ENCODE results near the gene HORMAD1. TPM values are rescaled to one million over a fixed set of nuclear protein-coding genes. Genes with fewer than 3 reads are reported as not detected.

Gene HORMAD1
- total and polyA plus RNA-seq, 4 donors: 0.17 to 1.2 (median 0.51) TPM

GRCh38 chr1:150688763-150689162, 31.9 kb downstream of the HORMAD1 start:
- Histone ChIP-seq H3K4me1 (ENCODE audit: control insufficient read depth in 5 of 5, insufficient read depth in 5 of 5, low read length in 5 of 5) (no peaks in the 10 kb centered on the region), H3K27ac (ENCODE audit: low read depth in 1 of 2, low read length in 1 of 2) (no peak overlapping the region), H3K36me3 (ENCODE audit: control insufficient read depth in 4 of 4, insufficient read depth in 4 of 4, low read length in 4 of 4) (peaks cover 0 to 11% (median 5%) of the 10 kb centered on the region in 4 donors), H3K9me3 (ENCODE audit: control insufficient read depth in 4 of 4, insufficient read depth in 3 of 4, low read length in 3 of 4) (no peaks in the 10 kb centered on the region), H3K27me3 (ENCODE audit: control insufficient read depth in 3 of 3, insufficient read depth in 3 of 3, low read length in 2 of 3) (no peaks in the 10 kb centered on the region), H3K9ac (ENCODE audit: insufficient read depth in 1 of 2, low read length in 2 of 2) (no peak overlapping the region), H3K4me3 (no peak overlapping the region)
- ATAC-seq (ENCODE audit: insufficient read depth, low FRiP score) (no peak), DNase-seq (no peak)
- WGBS, 2 donors: 65 to 76% methylated on average over 1 of the region's 1 CpG
- TF ChIP-seq, protein P1, sequence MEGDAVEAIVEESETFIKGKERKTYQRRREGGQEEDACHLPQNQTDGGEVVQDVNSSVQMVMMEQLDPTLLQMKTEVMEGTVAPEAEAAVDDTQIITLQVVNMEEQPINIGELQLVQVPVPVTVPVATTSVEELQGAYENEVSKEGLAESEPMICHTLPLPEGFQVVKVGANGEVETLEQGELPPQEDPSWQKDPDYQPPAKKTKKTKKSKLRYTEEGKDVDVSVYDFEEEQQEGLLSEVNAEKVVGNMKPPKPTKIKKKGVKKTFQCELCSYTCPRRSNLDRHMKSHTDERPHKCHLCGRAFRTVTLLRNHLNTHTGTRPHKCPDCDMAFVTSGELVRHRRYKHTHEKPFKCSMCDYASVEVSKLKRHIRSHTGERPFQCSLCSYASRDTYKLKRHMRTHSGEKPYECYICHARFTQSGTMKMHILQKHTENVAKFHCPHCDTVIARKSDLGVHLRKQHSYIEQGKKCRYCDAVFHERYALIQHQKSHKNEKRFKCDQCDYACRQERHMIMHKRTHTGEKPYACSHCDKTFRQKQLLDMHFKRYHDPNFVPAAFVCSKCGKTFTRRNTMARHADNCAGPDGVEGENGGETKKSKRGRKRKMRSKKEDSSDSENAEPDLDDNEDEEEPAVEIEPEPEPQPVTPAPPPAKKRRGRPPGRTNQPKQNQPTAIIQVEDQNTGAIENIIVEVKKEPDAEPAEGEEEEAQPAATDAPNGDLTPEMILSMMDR (IDR thresholded peaks at IDR 0.05; ENCODE audit: control extremely low read depth, extremely low read depth): no peak

DNA sequence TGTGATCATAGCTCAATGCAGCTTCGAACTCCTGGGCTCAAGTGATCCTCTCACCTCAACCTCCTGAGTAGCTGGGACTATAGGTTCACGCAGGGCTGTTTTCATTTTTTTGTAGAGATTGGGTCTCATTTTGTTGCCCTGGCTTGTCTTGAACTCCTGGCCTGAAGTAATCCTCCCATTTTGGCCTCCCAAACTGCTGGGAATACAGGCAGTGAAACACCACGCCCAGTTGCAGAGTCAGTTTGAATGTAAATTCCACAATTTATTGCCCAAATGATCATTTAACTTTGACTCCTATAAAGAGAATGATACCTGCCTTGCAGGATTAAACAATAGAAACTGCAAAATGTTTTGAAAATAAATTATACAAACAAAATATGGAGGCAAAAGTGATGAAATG, 34.4 kb downstream of the HORMAD1 start:
- no peak overlapping the region for H3K27ac ChIP-seq (ENCODE audit: low read depth in 1 of 2, low read length in 1 of 2)

GRCh38 chr1:150683914-150684313, 36.8 kb downstream of the HORMAD1 start:
- ATAC-seq (ENCODE audit: insufficient read depth, low FRiP score) (no peak), DNase-seq (no peak)
- Histone ChIP-seq H3K36me3 (ENCODE audit: control insufficient read depth in 4 of 4, insufficient read depth in 4 of 4, low read length in 4 of 4) (peaks cover 0 to 7% (median 5%) of the 10 kb centered on the region in 4 donors), H3K9me3 (ENCODE audit: control insufficient read depth in 4 of 4, insufficient read depth in 3 of 4, low read length in 3 of 4) (no peaks in the 10 kb centered on the region), H3K27ac (ENCODE audit: low read depth in 1 of 2, low read length in 1 of 2) (no peak overlapping the region), H3K4me1 (ENCODE audit: control insufficient read depth in 5 of 5, insufficient read depth in 5 of 5, low read length in 5 of 5) (no peaks in the 10 kb centered on the region), H3K4me3 (no peak overlapping the region), H3K27me3 (ENCODE audit: control insufficient read depth in 3 of 3, insufficient read depth in 3 of 3, low read length in 2 of 3) (no peaks in the 10 kb centered on the region), H3K9ac (ENCODE audit: insufficient read depth in 1 of 2, low read length in 2 of 2) (no peak overlapping the region)
- 49 to 50% methylated on average over 1 of the region's 1 CpG for WGBS, 2 donors
- TF ChIP-seq, protein P1 (IDR thresholded peaks at IDR 0.05; ENCODE audit: control extremely low read depth, extremely low read depth): no peak

More for the DNA sequence above, 34.4 kb downstream of the HORMAD1 start:
- ATAC-seq (ENCODE audit: insufficient read depth, low FRiP score) (no peak), DNase-seq (no peak)
- peaks cover 0 to 7% (median 6%) of the 10 kb centered on the region in 4 donors for H3K36me3 ChIP-seq (ENCODE audit: control insufficient read depth in 4 of 4, insufficient read depth in 4 of 4, low read length in 4 of 4)
- no peaks in the 10 kb centered on the region for H3K27me3 ChIP-seq (ENCODE audit: control insufficient read depth in 3 of 3, insufficient read depth in 3 of 3, low read length in 2 of 3)
- WGBS, 2 donors: 97% methylated on average over 3 of the region's 3 CpGs
- TF ChIP-seq, protein P1 (IDR thresholded peaks at IDR 0.05; ENCODE audit: control extremely low read depth, extremely low read depth): no peak
- H3K9ac ChIP-seq (ENCODE audit: insufficient read depth in 1 of 2, low read length in 2 of 2): no peak overlapping the region
- H3K4me3 ChIP-seq: no peak overlapping the region
- H3K9me3 ChIP-seq (ENCODE audit: control insufficient read depth in 4 of 4, insufficient read depth in 3 of 4, low read length in 3 of 4): no peaks in the 10 kb centered on the region
- H3K4me1 ChIP-seq (ENCODE audit: control insufficient read depth in 5 of 5, insufficient read depth in 5 of 5, low read length in 5 of 5): no peaks in the 10 kb centered on the region

DNA sequence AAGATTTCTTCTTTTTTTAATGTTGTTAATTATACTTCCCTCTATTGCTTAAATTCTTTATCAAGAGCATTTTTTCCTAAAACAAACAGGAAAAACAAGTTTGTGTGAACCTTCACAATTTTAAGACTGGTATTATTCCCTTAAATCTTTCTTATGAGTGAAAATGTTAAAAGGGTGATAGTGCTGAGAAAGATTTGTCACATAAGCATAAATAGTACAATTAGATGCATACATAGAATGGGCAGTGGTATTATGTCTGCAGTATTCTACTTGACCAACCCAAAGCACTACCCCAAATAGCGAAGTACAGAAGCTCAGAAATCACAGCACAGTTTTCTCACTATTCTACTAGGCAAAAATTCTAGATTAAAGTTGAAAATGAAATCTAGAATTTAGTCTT, 41.7 kb downstream of the HORMAD1 start:
- DNase-seq (no peak), ATAC-seq (ENCODE audit: insufficient read depth, low FRiP score) (no peak)
- Histone ChIP-seq H3K27me3 (ENCODE audit: control insufficient read depth in 3 of 3, insufficient read depth in 3 of 3, low read length in 2 of 3) (no peaks in the 10 kb centered on the region), H3K27ac (ENCODE audit: low read depth in 1 of 2, low read length in 1 of 2) (no peak overlapping the region), H3K9me3 (ENCODE audit: control insufficient read depth in 4 of 4, insufficient read depth in 3 of 4, low read length in 3 of 4) (no peaks in the 10 kb centered on the region), H3K4me3 (no peak overlapping the region), H3K9ac (ENCODE audit: insufficient read depth in 1 of 2, low read length in 2 of 2) (no peak overlapping the region), H3K4me1 (ENCODE audit: control insufficient read depth in 5 of 5, insufficient read depth in 5 of 5, low read length in 5 of 5) (no peaks in the 10 kb centered on the region), H3K36me3 (ENCODE audit: control insufficient read depth in 4 of 4, insufficient read depth in 4 of 4, low read length in 4 of 4) (peaks cover 0 to 6% (median 3%) of the 10 kb centered on the region in 4 donors)
- WGBS, 2 donors: 96 to 97% methylated on average over 1 of the region's 1 CpG
- TF ChIP-seq, protein P1 (IDR thresholded peaks at IDR 0.05; ENCODE audit: control extremely low read depth, extremely low read depth): no peak

Data from lung (tissue), 12 donors.